MCF 10A (cell line): Measurements from ENCODE around the gene MLXIP. TPM values are rescaled to one million over a fixed set of nuclear protein-coding genes. Genes with fewer than 3 reads are reported as not detected.

Source experiments
- BruUV-seq: library from RNA; stranded (reverse); fragments of 400-500 nt; replicated peaks from 2 replicates; lab custom pipeline; 2021; lab: Mats Ljungman, UMichigan
- CTCF ChIA-PET: fragments of 300-600 bp; sonication (Branson Sonifier 250); formaldehyde crosslinking; extraction: SDS; loops from one replicate; lab custom pipeline; 2021; ENCODE audit warnings: antibody characterized with exemption, inconsistent platforms; lab: Yijun Ruan, JAX
- POLR2A ChIA-PET: fragments of 300-600, 350-650 bp; sonication (Branson Sonifier 250); formaldehyde crosslinking; extraction: SDS; loops from one replicate; lab custom pipeline; 2020; ENCODE audit warnings: antibody characterized with exemption, inconsistent platforms; lab: Yijun Ruan, JAX
- DNase-seq: peaks from one replicate; pipeline ENCODE4 v3.0.0-alpha.2; 2018; ENCODE audit not compliant: unreplicated experiment
- H3K27ac Mint-ChIP-seq: one replicate; pipeline ENCODE4 v1.8.0; 2022; ENCODE audit warnings: mild to moderate bottlenecking, low read depth, mixed read lengths; ENCODE audit not compliant: unreplicated experiment
- H3K27me3 Mint-ChIP-seq: one replicate; pipeline ENCODE4 v1.8.0; 2022; ENCODE audit warnings: mixed read lengths; ENCODE audit not compliant: insufficient read depth, unreplicated experiment
- H3K36me3 Mint-ChIP-seq: one replicate; pipeline ENCODE4 v1.8.0; 2022; ENCODE audit warnings: mild to moderate bottlenecking, moderate library complexity, mixed read lengths; ENCODE audit not compliant: insufficient read depth, unreplicated experiment
- H3K4me1 Mint-ChIP-seq: one replicate; pipeline ENCODE4 v1.8.0; 2022; ENCODE audit warnings: mixed read lengths; ENCODE audit not compliant: insufficient read depth, unreplicated experiment
- H3K4me3 Mint-ChIP-seq: one replicate; pipeline ENCODE4 v1.8.0; 2022; ENCODE audit warnings: mild to moderate bottlenecking, moderate library complexity, mixed read lengths; ENCODE audit not compliant: unreplicated experiment
- H3K9me3 Mint-ChIP-seq: one replicate; pipeline ENCODE4 v1.8.0; 2022; ENCODE audit warnings: mixed read lengths; ENCODE audit not compliant: unreplicated experiment
- intact Hi-C: fragments of 100-400 bp; cut with micrococcal nuclease; formaldehyde crosslinking; loops from 2 replicates; pipeline ENCODE4 v1.14.1; 2022
- total RNA-seq: library from RNA; stranded (reverse); gene quantifications from 2 replicates; pipeline ENCODE4 v1.2.3, GENCODE V29; 2022
- TF ChIP-seq, protein P1 (sequence below): fragments of 200-600 bp; IDR thresholded peaks from one replicate; pipeline ENCODE4 v1.8.0; 2022; ENCODE audit warnings: antibody characterized with exemption, mild to moderate bottlenecking; ENCODE audit not compliant: unreplicated experiment

The MLXIP gene
- total RNA-seq, 1 experiment from 2014 or later, result 35.6 TPM

GRCh38 chr12:122121745-122122144 lies 43.2 kb downstream of the MLXIP start:
- POLR2A ChIA-PET, result interaction anchor here (2.0 kb wide), 1 partner anchor 41 kb away, joined by 12 read pairs; no protein-coding TSS in a partner anchor
- DNase-seq, result no peak
- Mint-ChIP-seq H3K9me3 (no peaks in the 10 kb centered on the region), H3K4me1 (peaks cover 24% of the 10 kb centered on the region), H3K27ac (no peak overlapping the region), H3K27me3 (no peaks in the 10 kb centered on the region), H3K4me3 (no peak overlapping the region), H3K36me3 (peaks cover 5% of the 10 kb centered on the region)
- no TSS peak for BruUV-seq
- TF ChIP-seq, protein P1, sequence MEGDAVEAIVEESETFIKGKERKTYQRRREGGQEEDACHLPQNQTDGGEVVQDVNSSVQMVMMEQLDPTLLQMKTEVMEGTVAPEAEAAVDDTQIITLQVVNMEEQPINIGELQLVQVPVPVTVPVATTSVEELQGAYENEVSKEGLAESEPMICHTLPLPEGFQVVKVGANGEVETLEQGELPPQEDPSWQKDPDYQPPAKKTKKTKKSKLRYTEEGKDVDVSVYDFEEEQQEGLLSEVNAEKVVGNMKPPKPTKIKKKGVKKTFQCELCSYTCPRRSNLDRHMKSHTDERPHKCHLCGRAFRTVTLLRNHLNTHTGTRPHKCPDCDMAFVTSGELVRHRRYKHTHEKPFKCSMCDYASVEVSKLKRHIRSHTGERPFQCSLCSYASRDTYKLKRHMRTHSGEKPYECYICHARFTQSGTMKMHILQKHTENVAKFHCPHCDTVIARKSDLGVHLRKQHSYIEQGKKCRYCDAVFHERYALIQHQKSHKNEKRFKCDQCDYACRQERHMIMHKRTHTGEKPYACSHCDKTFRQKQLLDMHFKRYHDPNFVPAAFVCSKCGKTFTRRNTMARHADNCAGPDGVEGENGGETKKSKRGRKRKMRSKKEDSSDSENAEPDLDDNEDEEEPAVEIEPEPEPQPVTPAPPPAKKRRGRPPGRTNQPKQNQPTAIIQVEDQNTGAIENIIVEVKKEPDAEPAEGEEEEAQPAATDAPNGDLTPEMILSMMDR, result no peak
- CTCF ChIA-PET, result interaction anchor here (0.7 to 3.8 kb wide), 9 partner anchors 11 to 81 kb away, joined by 3 to 68 read pairs (median 7); no protein-coding TSS in a partner anchor
- intact Hi-C loops, result loop anchor here (2.0 to 5.0 kb wide), 2 partner anchors 41 to 204 kb away; partner anchors contain the start of gene CFAP251

DNA sequence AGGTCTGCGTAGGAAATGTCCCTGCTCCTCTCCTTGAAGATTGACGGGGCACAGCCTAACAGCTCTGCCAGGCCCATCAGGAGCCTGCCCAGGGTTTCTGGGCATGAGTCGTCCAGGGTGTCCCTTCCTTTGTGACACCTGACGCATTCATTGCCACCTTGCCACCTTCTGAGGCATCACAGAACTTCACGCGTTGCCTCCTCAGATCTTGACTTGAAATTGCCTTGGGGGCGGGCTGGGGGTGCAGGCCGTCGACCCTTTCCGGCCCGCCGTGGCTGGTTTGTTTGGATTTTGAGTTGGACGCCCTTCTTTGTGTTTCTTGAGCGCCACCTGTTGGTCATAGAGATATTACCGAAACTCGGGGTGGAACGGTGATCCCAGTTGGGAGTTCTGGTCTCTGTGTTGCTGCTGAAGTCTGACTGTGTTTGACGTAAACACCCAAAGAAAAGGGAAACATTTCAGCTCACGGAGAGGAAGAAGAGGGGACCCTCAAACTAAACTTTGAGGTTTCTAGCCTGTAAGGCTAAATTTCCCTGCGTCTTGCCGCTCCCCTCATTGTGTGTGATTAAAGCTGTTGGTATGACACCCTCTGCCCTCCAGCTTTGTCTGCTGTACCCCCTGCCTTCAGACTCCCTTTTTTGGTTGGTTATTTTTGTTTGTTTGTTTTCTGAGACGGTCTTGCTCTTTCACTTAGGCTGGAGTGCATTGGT lies 44.6 kb downstream of the MLXIP start:
- Mint-ChIP-seq H3K9me3 (no peaks in the 10 kb centered on the region), H3K27me3 (no peaks in the 10 kb centered on the region), H3K4me1 (peaks cover 19% of the 10 kb centered on the region), H3K4me3 (peak overlapping the region; percentile 1), H3K27ac (no peak overlapping the region), H3K36me3 (peaks cover 8% of the 10 kb centered on the region)
- intact Hi-C loops, result loop anchor here (1.0 to 5.0 kb wide), 3 partner anchors 42 to 206 kb away; partner anchors contain the start of gene CFAP251
- POLR2A ChIA-PET, result interaction anchor here (0.5 to 2.0 kb wide), 6 partner anchors 12 to 1366 kb away, joined by 3 to 12 read pairs (median 3); no protein-coding TSS in a partner anchor
- BruUV-seq, result no TSS peak
- TF ChIP-seq, protein P1, result peak; percentile 82
- CTCF ChIA-PET, result interaction anchor here (0.6 to 3.8 kb wide), 48 partner anchors 9 to 789 kb away, joined by 3 to 68 read pairs (median 4); no protein-coding TSS in a partner anchor
- DNase-seq, result peak; percentile 84

DNA sequence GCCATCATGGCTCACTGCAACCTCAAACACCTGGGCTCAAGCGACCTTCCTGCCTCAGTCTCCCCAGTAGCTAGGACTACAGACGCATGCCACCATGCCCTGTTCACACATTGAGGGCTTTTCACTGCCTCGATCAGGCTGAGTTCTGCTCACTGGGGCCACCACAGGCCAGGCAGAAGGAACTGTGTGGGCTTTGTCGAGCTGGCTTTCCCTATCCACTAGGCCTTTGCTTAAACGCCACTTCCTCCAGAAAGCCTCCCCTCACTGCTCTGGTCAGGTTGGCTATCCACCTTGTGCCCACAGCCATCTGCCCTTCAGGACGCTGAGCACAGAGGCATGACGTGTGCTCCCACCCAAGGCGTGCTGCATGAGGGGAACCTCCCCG lies 45.2 kb downstream of the MLXIP start:
- H3K36me3 Mint-ChIP-seq, result peaks cover 13% of the 10 kb centered on the region
- intact Hi-C loops, result loop anchor here (1.0 to 5.0 kb wide), 3 partner anchors 43 to 206 kb away; partner anchors contain the start of gene CFAP251
- POLR2A ChIA-PET, result interaction anchor here (0.5 to 2.0 kb wide), 6 partner anchors 13 to 1367 kb away, joined by 3 to 12 read pairs (median 3); no protein-coding TSS in a partner anchor
- H3K9me3 Mint-ChIP-seq, result no peaks in the 10 kb centered on the region
- no peak overlapping the region for H3K27ac Mint-ChIP-seq
- CTCF ChIA-PET, result interaction anchor here (0.6 to 3.8 kb wide), 39 partner anchors 9 to 789 kb away, joined by 3 to 68 read pairs (median 5); no protein-coding TSS in a partner anchor
- TF ChIP-seq, protein P1, result no peak
- no peak overlapping the region for H3K4me3 Mint-ChIP-seq
- BruUV-seq, result no TSS peak
- DNase-seq, result no peak
- H3K27me3 Mint-ChIP-seq, result no peaks in the 10 kb centered on the region
- peaks cover 16% of the 10 kb centered on the region for H3K4me1 Mint-ChIP-seq

- POLR2A ChIA-PET, result interaction anchor here (0.6 kb wide), 1 partner anchor 71 kb away, joined by 4 read pairs; no protein-coding TSS in a partner anchor
- Mint-ChIP-seq H3K27ac (no peak overlapping the region), H3K36me3 (peaks cover 19% of the 10 kb centered on the region), H3K4me1 (peaks cover 16% of the 10 kb centered on the region), H3K27me3 (no peaks in the 10 kb centered on the region), H3K9me3 (no peaks in the 10 kb centered on the region), H3K4me3 (no peak overlapping the region)
- DNase-seq, result no peak
- intact Hi-C loops, result loop anchor here (5.0 kb wide), 1 partner anchor 207 kb away; the partner anchor contains the start of gene CFAP251
- CTCF ChIA-PET, result interaction anchor here (0.6 to 3.8 kb wide), 16 partner anchors 8 to 229 kb away, joined by 3 to 68 read pairs (median 10); no protein-coding TSS in a partner anchor
- no TSS peak for BruUV-seq
- TF ChIP-seq, protein P1, result no peak
Observed at GRCh38 chr12:122124370-122124769, 45.8 kb downstream of the MLXIP start.
